Left renal cortex interstitium (tissue), 4 donors: ENCODE data around the gene C10orf95. TPM values are rescaled to one million over a fixed set of nuclear protein-coding genes. Genes with fewer than 3 reads are reported as not detected.

Experiments
- DNase-seq, 4 donors: peaks; one replicate each; pipeline ENCODE4 v3.0.0-alpha.2; 2013; ENCODE audit warnings: low read depth in 4 of 4, low spot score in 2 of 4, missing footprints in 1 of 4
- polyA plus RNA-seq, 4 donors: library from polyadenylated mRNA; unstranded; fragments of 120-200 nt; gene quantifications; one replicate each; pipeline ENCODE4 v1.2.1, GENCODE V29; 2013; ENCODE audit not compliant: insufficient read length in 4 of 4

C10orf95 gene
- polyA plus RNA-seq, 4 donors, result 0.44 to 2.4 (median 1.4) TPM

- no peak for DNase-seq
Observed at GRCh38 chr10:102405108-102405571, 46.2 kb downstream of the C10orf95 start.

- no peak for DNase-seq
Observed at GRCh38 chr10:102404361-102405107, 46.8 kb downstream of the C10orf95 start.

- no peak for DNase-seq
Observed at GRCh38 chr10:102403115-102403514, 48.2 kb downstream of the C10orf95 start.

GRCh38 chr10:102402512-102402896 is 48.8 kb downstream of the C10orf95 start:
- DNase-seq, result no peak

GRCh38 chr10:102401735-102402511 is 49.4 kb downstream of the C10orf95 start:
- DNase-seq, result no peak

- no peak for DNase-seq
Observed at GRCh38 chr10:102401342-102401654, 50.0 kb downstream of the C10orf95 start.

GRCh38 chr10:102400598-102401341 is 50.6 kb downstream of the C10orf95 start:
- no peak for DNase-seq

- no peak for DNase-seq
Observed at GRCh38 chr10:102400076-102400475, 51.3 kb downstream of the C10orf95 start.

Other genes starting within 250 kb of the C10orf95 start
- 1 to 10 TPM; 1.9 to 2.9 (median 2.5) TPM for gene ELOVL3, start 225.2 kb downstream of the C10orf95 start, polyA plus RNA-seq
- 1 to 10 TPM in 3 of 4 donors, under 1 TPM in 1; 0.58 to 1.1 (median 1.1) TPM for gene PITX3, start 210.0 kb downstream of the C10orf95 start, polyA plus RNA-seq
- gene GBF1, start 206.0 kb downstream of the C10orf95 start, polyA plus RNA-seq, result 10 to 100 TPM; 39.9 to 58.8 (median 47.2) TPM
- gene NFKB2, start 55.8 kb downstream of the C10orf95 start, polyA plus RNA-seq, result 10 to 100 TPM; 16.8 to 22.7 (median 21.4) TPM
- 10 to 100 TPM in 3 of 4 donors, 1 to 10 TPM in 1; 7.8 to 14.6 (median 12.8) TPM for gene PSD, start 32.8 kb downstream of the C10orf95 start, polyA plus RNA-seq
- gene FBXL15, start 30.7 kb downstream of the C10orf95 start, polyA plus RNA-seq, result 10 to 100 TPM in 3 of 4 donors, 1 to 10 TPM in 1; 7.8 to 14.2 (median 11.9) TPM
- gene CUEDC2, start 19.0 kb downstream of the C10orf95 start, polyA plus RNA-seq, result 10 to 100 TPM; 82.4 to 98.8 (median 88.6) TPM
- gene ACTR1A, start 51.2 kb upstream of the C10orf95 start, polyA plus RNA-seq, result 10 to 100 TPM; 83.8 to 88.0 (median 86.2) TPM
- 10 to 100 TPM; 26.7 to 32.0 (median 28.0) TPM for gene SUFU, start 52.4 kb upstream of the C10orf95 start, polyA plus RNA-seq
- 100 to 1,000 TPM; 122 to 157 (median 132) TPM for gene TRIM8, start 192.9 kb upstream of the C10orf95 start, polyA plus RNA-seq